Measurements from ENCODE around the gene FUZ. TPM values are rescaled to one million over a fixed set of nuclear protein-coding genes. Genes with fewer than 3 reads are reported as not detected.

Gene FUZ
- total and polyA plus RNA-seq, 4 donors, result 3.8 to 12.5 (median 7.0) TPM

GRCh38 chr19:49807904-49808675, 5.0 kb downstream of the FUZ start (continued):
- TF ChIP-seq CTCF (IDR thresholded peaks at IDR 0.05; ENCODE audit: low read depth, low read length, missing input control) (no peak), GABPA (IDR thresholded peaks at IDR 0.05 in 1 of 2, conservative IDR thresholded peaks at IDR 0.05 in 1 of 2) (no peak)

GRCh38 chr19:49807058-49807903, 5.8 kb downstream of the FUZ start:
- Histone ChIP-seq H3K9me3 (ENCODE audit: control insufficient read depth in 4 of 4, low read length in 3 of 4) (no peaks in the 10 kb centered on the region), H3K27ac (ENCODE audit: low read depth in 1 of 2, low read length in 2 of 2) (no peak overlapping the region), H3K36me3 (ENCODE audit: control insufficient read depth in 4 of 4, insufficient read depth in 3 of 4, low read depth in 1 of 4, low read length in 3 of 4) (peaks cover 10 to 34% (median 14%) of the 10 kb centered on the region in 4 donors), H3K4me1 (ENCODE audit: control insufficient read depth in 4 of 4, insufficient read depth in 4 of 4, low read length in 3 of 4) (peaks cover 0 to 17% (median 9%) of the 10 kb centered on the region in 4 donors), H3K27me3 (ENCODE audit: control insufficient read depth in 4 of 4, insufficient read depth in 4 of 4, low read length in 3 of 4) (no peaks in the 10 kb centered on the region), H3K9ac (ENCODE audit: low read depth in 1 of 2, low read length in 2 of 2) (no peak overlapping the region), H3K4me3 (ENCODE audit: low read depth in 1 of 3, low read length in 3 of 3) (no peak overlapping the region)
- WGBS, result 90% methylated on average over 18 of the region's 18 CpGs
- TF ChIP-seq FOXA1 (IDR thresholded peaks at IDR 0.05) (no peak), EGR1 (IDR thresholded peaks at IDR 0.05; ENCODE audit: low read depth in 2 of 2) (no peak), RAD21 (IDR thresholded peaks at IDR 0.05) (no peak), GABPA (IDR thresholded peaks at IDR 0.05 in 1 of 2, conservative IDR thresholded peaks at IDR 0.05 in 1 of 2) (no peak), TAF1 (conservative IDR thresholded peaks at IDR 0.05) (no peak)
- no peak for DNase-seq (ENCODE audit: low spot score)

- 55% methylated on average over 8 of the region's 8 CpGs for WGBS
- Histone ChIP-seq H3K9me3 (ENCODE audit: control insufficient read depth in 4 of 4, low read length in 3 of 4) (no peaks in the 10 kb centered on the region), H3K9ac (ENCODE audit: low read depth in 1 of 2, low read length in 2 of 2) (no peak overlapping the region), H3K36me3 (ENCODE audit: control insufficient read depth in 4 of 4, insufficient read depth in 3 of 4, low read depth in 1 of 4, low read length in 3 of 4) (peaks cover 10 to 39% (median 17%) of the 10 kb centered on the region in 4 donors), H3K4me3 (ENCODE audit: low read depth in 1 of 3, low read length in 3 of 3) (no peak overlapping the region), H3K4me1 (ENCODE audit: control insufficient read depth in 4 of 4, insufficient read depth in 4 of 4, low read length in 3 of 4) (peaks cover 0 to 15% (median 9%) of the 10 kb centered on the region in 4 donors), H3K27me3 (ENCODE audit: control insufficient read depth in 4 of 4, insufficient read depth in 4 of 4, low read length in 3 of 4) (no peaks in the 10 kb centered on the region), H3K27ac (ENCODE audit: low read depth in 1 of 2, low read length in 2 of 2) (no peak overlapping the region)
- TF ChIP-seq CTCF (IDR thresholded peaks at IDR 0.05; ENCODE audit: low read depth, low read length, missing input control), result no peak
- no peak for TF ChIP-seq HNF4G (IDR thresholded peaks at IDR 0.05)
- TF ChIP-seq EGR1 (IDR thresholded peaks at IDR 0.05; ENCODE audit: low read depth in 2 of 2), result no peak
- TF ChIP-seq FOXA1 (IDR thresholded peaks at IDR 0.05), result no peak
- TF ChIP-seq ATF3 (IDR thresholded peaks at IDR 0.05), result no peak
- no peak for TF ChIP-seq SP1 (IDR thresholded peaks at IDR 0.05)
- no peak for TF ChIP-seq FOXA2 (IDR thresholded peaks at IDR 0.05)
- TF ChIP-seq RAD21 (IDR thresholded peaks at IDR 0.05), result no peak
- no peak for TF ChIP-seq MAX (IDR thresholded peaks at IDR 0.05)
- no peak for TF ChIP-seq ZBTB33 (IDR thresholded peaks at IDR 0.05)
- TF ChIP-seq TAF1 (conservative IDR thresholded peaks at IDR 0.05), result no peak
- no peak for TF ChIP-seq JUND (IDR thresholded peaks at IDR 0.05)
- TF ChIP-seq HNF4A (conservative IDR thresholded peaks at IDR 0.05), result no peak
- no peak for TF ChIP-seq GABPA (IDR thresholded peaks at IDR 0.05 in 1 of 2, conservative IDR thresholded peaks at IDR 0.05 in 1 of 2)
- peak; percentile 56 for DNase-seq (ENCODE audit: low spot score)
Measured at GRCh38 chr19:49806620-49806959, 6.5 kb downstream of the FUZ start.

Measured in liver (tissue), 9 donors.